HepG2 (cell line): ENCODE results near the gene C9orf85. TPM values are rescaled to one million over a fixed set of nuclear protein-coding genes. Genes with fewer than 3 reads are reported as not detected.

Source experiments
- ATAC-seq: fragments of 200-7000 bp; cut with Tn5 transposase; 3 replicates; pipeline ENCODE4 v1.9.1; 2020; ENCODE audit warnings: mild to moderate bottlenecking, moderate library complexity
- BruUV-seq: library from RNA; stranded (reverse); fragments of 400-500 nt; replicated peaks from 2 replicates; lab custom pipeline; 2021; lab: Mats Ljungman, UMichigan
- CTCF ChIA-PET: fragments of 300-600 bp; formaldehyde crosslinking; extraction: SDS; loops from one replicate; lab custom pipeline; 2021; ENCODE audit warnings: low total read pairs, inconsistent platforms, low intra/inter-chr PET ratio; lab: Yijun Ruan, JAX
- POLR2A ChIA-PET: fragments of 350-600 bp; sonication (Branson Sonifier 250); formaldehyde crosslinking; loops from one replicate; lab custom pipeline; 2020; ENCODE audit warnings: antibody characterized with exemption, inconsistent platforms; lab: Yijun Ruan, JAX
- DNase-seq: peaks from one replicate; pipeline ENCODE4 v3.0.0-alpha.2; 2015; ENCODE audit warnings: low spot score
- FAIRE-seq: peaks from 3 replicates; lab custom pipeline; 2011; peaks lifted over from hg19 to GRCh38; lab: Jason Lieb, UNC
- H2AFZ ChIP-seq: one replicate; pipeline ENCODE4 v1.6.1; 2011; ENCODE audit warnings: low read length, inconsistent platforms
- H3K27ac ChIP-seq: fragments of 300-600 bp; 3 replicates; pipeline ENCODE4 v1.8.0; 2011; ENCODE audit warnings: mixed run types, mild to moderate bottlenecking, mixed read lengths, low read length, inconsistent platforms; ENCODE audit not compliant: insufficient read depth; ENCODE audit errors: extremely low read length
- H3K27me3 ChIP-seq, 2 experiments: fragments of 200-600 bp in 1 of 2; 2 replicates in 1 of 2; 3 replicates in 1 of 2; pipeline versions ENCODE4 v1.6.0 to v1.8.0; 2011; ENCODE audit warnings: low read length in 2 of 2, mild to moderate bottlenecking in 2 of 2, moderate library complexity in 2 of 2, inconsistent platforms in 1 of 2; ENCODE audit not compliant: insufficient read depth in 2 of 2, control insufficient read depth in 1 of 2
- H3K36me3 ChIP-seq, 2 experiments: fragments of 200-600 bp in 1 of 2; replicated peaks in 1 of 2; 2 replicates in 1 of 2; 3 replicates in 1 of 2; pipeline versions ENCODE4 v1.5.1 to v1.8.0; 2011; ENCODE audit warnings: low read length in 2 of 2, inconsistent platforms in 1 of 2; ENCODE audit not compliant: insufficient read depth in 2 of 2, control insufficient read depth in 1 of 2
- H3K4me1 ChIP-seq: 2 replicates; pipeline ENCODE4 v1.5.1; 2012; ENCODE audit warnings: low read length, inconsistent platforms; ENCODE audit not compliant: insufficient read depth
- H3K4me2 ChIP-seq: 2 replicates; pipeline ENCODE4 v1.6.0; 2011; ENCODE audit warnings: low read depth, low read length, inconsistent platforms
- H3K4me3 ChIP-seq, 3 experiments: fragments of 200-600 bp in 1 of 3; sonication (generic), shearing (Covaris generic) in 1 of 3; replicated peaks in 1 of 3; 2 replicates each; pipeline ENCODE4 v1.5.1; 2011 to 2016; ENCODE audit warnings: low read length in 3 of 3, inconsistent platforms in 2 of 3, low read depth in 2 of 3, mild to moderate bottlenecking in 2 of 3, control low read depth in 1 of 3, mixed read lengths in 1 of 3; ENCODE audit not compliant: insufficient read depth in 1 of 3
- H3K79me2 ChIP-seq: one replicate; pipeline ENCODE4 v1.6.1; 2011; ENCODE audit warnings: low read length, inconsistent platforms; ENCODE audit not compliant: insufficient read depth
- H3K9ac ChIP-seq: 2 replicates; pipeline ENCODE4 v1.6.0; 2011; ENCODE audit warnings: mild to moderate bottlenecking, low read depth, low read length, inconsistent platforms; ENCODE audit not compliant: insufficient read depth
- H3K9me3 ChIP-seq: 2 replicates; pipeline ENCODE4 v1.5.1; 2012; ENCODE audit warnings: mild to moderate bottlenecking, low read length
- H4K20me1 ChIP-seq: 2 replicates; pipeline ENCODE4 v1.6.0; 2011; ENCODE audit warnings: inconsistent platforms, mild to moderate bottlenecking, low read length, moderate library complexity; ENCODE audit not compliant: insufficient read depth
- ATF7 ChIP-seq, 2 experiments: fragments of 450-650 bp in 1 of 2; sonication (generic) in 1 of 2; formaldehyde crosslinking in 1 of 2; IDR thresholded peaks; 2 replicates each; pipeline versions ENCODE4 v1.4.0 to v1.6.1; 2016 to 2020; ENCODE audit warnings: antibody characterized with exemption in 1 of 2, mild to moderate bottlenecking in 1 of 2, missing genetic modification reagents in 1 of 2
- CBX5 ChIP-seq: sonication (generic); formaldehyde crosslinking; IDR thresholded peaks from 2 replicates; pipeline ENCODE4 v1.4.0; 2020; ENCODE audit warnings: missing genetic modification reagents, borderline replicate concordance
- MAFF ChIP-seq: IDR thresholded peaks from 2 replicates; pipeline ENCODE4 v1.6.1; 2011; ENCODE audit warnings: low read depth, low read length, improper control_type of control experiment
- MAFK ChIP-seq, 2 experiments: IDR thresholded peaks in 1 of 2; conservative IDR thresholded peaks in 1 of 2; 2 replicates each; pipeline ENCODE4 v1.6.1; 2011; ENCODE audit warnings: improper control_type of control experiment in 2 of 2, low read length in 2 of 2
- PRMT3 ChIP-seq: sonication (generic); formaldehyde crosslinking; IDR thresholded peaks from 2 replicates; pipeline ENCODE4 v1.8.1; 2022; ENCODE audit warnings: low read depth, mild to moderate bottlenecking, moderate library complexity, missing genetic modification reagents, borderline replicate concordance
- RFX5 ChIP-seq: IDR thresholded peaks from 2 replicates; pipeline ENCODE4 v1.6.1; 2011; ENCODE audit warnings: low read depth, low read length, improper control_type of control experiment
- SIN3B ChIP-seq: fragments of 150-350 bp; IDR thresholded peaks from 2 replicates; pipeline ENCODE4 v1.6.1; 2014; ENCODE audit warnings: low read length
- SMARCE1 ChIP-seq: fragments of 450-650 bp; IDR thresholded peaks from 2 replicates; pipeline ENCODE4 v1.6.1; 2017; ENCODE audit warnings: borderline replicate concordance
- TEAD3 ChIP-seq: optimal IDR thresholded peaks from 2 replicates; pipeline ENCODE3; 2016; ENCODE audit warnings: borderline replicate concordance
- WGBS: methylation state at CpG from one replicate; pipeline ENCODE4 v1.1.6; 2017; ENCODE audit warnings: low lambda C conversion rate; 5-methylcytosine and 5-hydroxymethylcytosine counted together
- in situ Hi-C: cut with HindIII; loops from 2 replicates; pipeline ENCODE4 v1.10.0; 2017; ENCODE audit warnings: low pct_unique_long_range_greater_than_20kb; ENCODE audit not compliant: extremely low pct_ligation_motif_present
- intact Hi-C: fragments of 100-400 bp; cut with micrococcal nuclease; formaldehyde crosslinking; loops from one replicate; pipeline ENCODE4 v1.10.0; 2022; ENCODE audit not compliant: unreplicated experiment
- polyA plus RNA-seq, 8 experiments: library from polyadenylated mRNA; depleted of rRNA in 3 of 8; stranded (reverse) in 7 of 8; unstranded in 1 of 8; fragments of >200 nt; fragmentation: Illumina TruSeq in 4 of 8; extraction: Trizol in 4 of 8; gene quantifications; 2 replicates each; pipeline versions ENCODE4 v1.2.1 to v1.2.3, GENCODE V29; 2011 to 2016; ENCODE audit warnings: low read depth in 4 of 8, missing spikeins in 1 of 8, mixed read lengths in 1 of 8; ENCODE audit not compliant: insufficient read depth in 1 of 8
- total RNA-seq, 5 experiments: library from RNA; depleted of rRNA; stranded (reverse); fragments of >200 nt; fragmentation: Illumina TruSeq; extraction: Trizol; gene quantifications; 2 replicates each; pipeline ENCODE4 v1.2.3, GENCODE V29; 2016; ENCODE audit warnings: low read depth in 1 of 5

Gene C9orf85
- total and polyA plus RNA-seq, 2 of the 13 experiments (the other 11 are each of a cell fraction or from before 2014, with no cell fraction given): 9.9 to 13.9 TPM

DNA sequence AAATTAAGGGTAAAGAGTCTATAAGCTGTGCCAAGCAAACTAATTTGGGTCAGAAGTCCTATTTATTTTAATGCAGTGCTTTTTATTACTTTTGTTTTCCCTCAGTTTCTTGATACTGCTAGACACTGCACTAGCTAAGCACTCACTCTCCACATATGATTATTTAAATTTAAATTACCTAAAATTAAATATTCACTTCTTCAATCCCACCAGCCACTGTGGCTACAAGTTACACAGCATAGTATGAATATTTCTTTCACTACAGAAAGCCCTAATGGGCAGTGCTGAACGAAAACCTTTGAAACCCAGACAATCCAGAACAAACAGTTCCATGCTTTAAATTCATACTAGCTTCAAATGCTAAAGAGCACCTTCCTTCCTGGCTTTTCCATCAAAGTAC lies 24.1 kb upstream of the C9orf85 start (continued):
- no peak for TF ChIP-seq CBX5 (CRISPR knock-in tag)
- no peak for TF ChIP-seq RFX5
- no peak for TF ChIP-seq PRMT3 (CRISPR knock-in tag)

DNA sequence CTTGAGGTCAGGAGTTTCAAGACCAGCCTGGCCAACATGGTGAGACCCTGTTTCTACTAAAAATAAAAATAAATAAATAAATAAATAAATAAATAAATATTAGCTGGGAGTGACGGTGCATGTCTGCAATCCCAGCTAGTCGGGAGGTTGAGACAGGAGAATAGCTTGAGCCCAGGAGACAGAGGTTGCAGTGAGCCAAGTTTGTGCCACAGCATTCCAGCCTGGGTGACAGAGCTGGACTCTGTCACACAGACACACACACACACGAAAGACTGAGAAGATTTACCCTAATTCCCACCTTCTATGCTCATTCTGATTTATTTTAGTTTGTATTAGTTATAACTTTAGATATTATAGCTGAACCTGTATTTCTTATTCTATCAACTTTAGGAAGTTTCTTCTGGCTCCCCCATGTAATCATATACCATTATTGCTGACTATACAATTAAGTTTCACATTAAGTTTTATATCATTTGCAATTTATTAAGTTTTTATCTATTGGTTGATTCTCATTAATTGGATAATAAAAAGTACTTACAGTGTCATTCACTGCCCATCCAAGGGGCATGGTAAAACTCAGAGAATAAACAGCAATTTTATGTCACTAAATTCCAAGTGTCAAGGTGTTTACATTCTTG lies 21.3 kb upstream of the C9orf85 start:
- BruUV-seq: no TSS peak

More for the DNA sequence above, 21.3 kb upstream of the C9orf85 start:
- Histone ChIP-seq H3K4me3 (no peak overlapping the region), H3K4me1 (peaks cover 40% of the 10 kb centered on the region), H3K9me3 (no peaks in the 10 kb centered on the region), H3K27ac (no peak overlapping the region), H3K27me3 (no peaks in the 10 kb centered on the region), H4K20me1 (peaks cover 7% of the 10 kb centered on the region; the same call in 1 of the 2 replicates), H3K36me3 (no peaks in the 10 kb centered on the region; a peak in 2 of 5 replicates), H3K9ac (no peak overlapping the region), H3K79me2 (peaks cover 85% of the 10 kb centered on the region), H2AFZ (no peak overlapping the region), H3K4me2 (no peak overlapping the region)
- ChIA-PET CTCF (no interaction called here), POLR2A (interaction anchor here (1.4 kb wide), 1 partner anchor 21 kb away, joined by 4 read pairs; the partner anchor contains the start of genes ABHD17B and C9orf85)
- in situ Hi-C loops: no loop called here
- intact Hi-C loops: no loop called here
- no peak for DNase-seq
- 76% methylated on average over 3 of the region's 3 CpGs for WGBS
- no peak for ATAC-seq
- peak; percentile 10 for TF ChIP-seq TEAD3 (CRISPR knock-in tag)
- TF ChIP-seq SMARCE1: no peak
- TF ChIP-seq MAFK (conservative IDR thresholded peaks at IDR 0.05 in 1 of 2, IDR thresholded peaks at IDR 0.05 in 1 of 2; ENCODE audit: low read length in 2 of 2): peak; percentile 85 to 91
- TF ChIP-seq MAFF: peak; percentile 90
- no peak for TF ChIP-seq ATF7 (IDR thresholded peaks at IDR 0.05)
- TF ChIP-seq ATF7 (CRISPR knock-in tag; IDR thresholded peaks at IDR 0.05): no peak
- TF ChIP-seq SIN3B: no peak
- no peak for FAIRE-seq
